Endothelial cell of umbilical vein (primary cell): ENCODE results near the gene AGXT.

Experiments used
- EZH2 ChIP-seq: IDR thresholded peaks from 2 replicates; pipeline ENCODE4 v1.6.1; 2012; ENCODE audit warnings: borderline replicate concordance, low read depth, mild to moderate bottlenecking, moderate library complexity, low read length, inconsistent platforms; ENCODE audit not compliant: severe bottlenecking
- JUN ChIP-seq: IDR thresholded peaks from 2 replicates; pipeline ENCODE4 v1.6.1; 2011; ENCODE audit warnings: borderline replicate concordance, low read depth; ENCODE audit not compliant: insufficient read length, insufficient read depth
- MYC ChIP-seq: IDR thresholded peaks from one replicate; pipeline ENCODE4 v1.6.1; 2011; ENCODE audit warnings: mild to moderate bottlenecking, low read depth, low read length
- POLR2A ChIP-seq: IDR thresholded peaks from 2 replicates; pipeline ENCODE4 v1.6.1; 2012; ENCODE audit warnings: low read depth, mild to moderate bottlenecking, control low read depth, low read length
- POLR2AphosphoS5 ChIP-seq: IDR thresholded peaks from 2 replicates; pipeline ENCODE4 v1.6.1; 2012; ENCODE audit warnings: low read depth, mild to moderate bottlenecking, control low read depth, low read length, moderate library complexity; ENCODE audit not compliant: insufficient read depth
- TF ChIP-seq, protein P1 (sequence below), 2 donors: IDR thresholded peaks; 1 replicate in 1 of 2; 2 replicates in 1 of 2; pipeline ENCODE4 v1.5.1; 2011; ENCODE audit warnings: low read length in 2 of 2, mild to moderate bottlenecking in 2 of 2, moderate library complexity in 2 of 2, control low read depth in 1 of 2, inconsistent platforms in 1 of 2, low read depth in 1 of 2; ENCODE audit not compliant: insufficient read depth in 1 of 2; ENCODE audit errors: extremely low read depth in 1 of 2
- TF ChIP-seq, protein P2 (sequence below): IDR thresholded peaks from 2 replicates; pipeline ENCODE4 v1.6.1; 2011; ENCODE audit not compliant: insufficient read depth, insufficient read length

DNA sequence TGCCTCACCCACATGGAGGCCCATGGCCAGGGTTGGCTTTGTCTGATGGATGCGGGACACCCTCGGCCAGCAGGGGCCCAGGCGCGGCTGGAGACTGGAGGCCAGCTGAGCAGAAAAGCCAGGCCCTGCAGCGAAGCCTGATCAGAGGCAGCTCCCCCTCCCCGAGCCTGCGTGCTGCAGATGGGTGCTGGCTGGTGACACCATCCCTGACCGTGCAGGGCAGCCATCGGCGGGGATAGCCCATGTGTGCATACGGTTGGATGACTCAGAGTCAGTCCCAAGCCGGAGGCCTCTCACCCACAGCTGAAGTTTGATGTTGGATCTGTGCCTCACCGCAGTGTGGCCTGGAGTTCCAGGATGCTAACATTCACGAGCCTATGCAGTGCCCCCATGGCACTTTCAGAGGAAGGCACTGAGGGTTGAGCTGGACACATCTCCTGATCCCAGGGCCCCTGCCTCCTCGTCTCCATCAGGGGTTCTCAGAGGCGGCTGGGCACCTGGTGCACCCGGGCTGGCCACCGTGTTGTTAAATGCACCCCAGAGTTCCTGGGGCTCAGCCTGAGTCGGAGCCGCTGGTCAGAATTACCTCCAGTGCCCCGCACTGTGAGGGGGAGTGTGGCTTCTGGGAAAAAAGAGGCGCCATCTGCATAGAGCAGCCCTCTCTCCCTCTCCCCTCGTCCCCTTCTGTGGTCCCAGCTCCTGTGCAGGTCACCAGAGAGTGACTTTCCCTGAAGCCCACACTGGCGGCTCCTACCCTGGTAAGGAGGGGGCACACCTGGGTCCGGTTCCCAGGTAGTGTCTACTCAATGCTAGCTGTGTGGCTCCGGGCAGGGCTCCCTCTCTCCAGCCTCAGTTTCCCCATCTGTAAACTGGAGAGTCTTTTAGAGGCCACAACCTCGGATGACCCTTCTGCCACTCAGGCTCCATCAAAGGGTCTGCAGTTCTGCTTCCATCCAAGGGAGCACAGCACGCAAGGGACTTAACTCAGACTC lies 29.2 kb upstream of the AGXT start:
- TF ChIP-seq, protein P1, sequence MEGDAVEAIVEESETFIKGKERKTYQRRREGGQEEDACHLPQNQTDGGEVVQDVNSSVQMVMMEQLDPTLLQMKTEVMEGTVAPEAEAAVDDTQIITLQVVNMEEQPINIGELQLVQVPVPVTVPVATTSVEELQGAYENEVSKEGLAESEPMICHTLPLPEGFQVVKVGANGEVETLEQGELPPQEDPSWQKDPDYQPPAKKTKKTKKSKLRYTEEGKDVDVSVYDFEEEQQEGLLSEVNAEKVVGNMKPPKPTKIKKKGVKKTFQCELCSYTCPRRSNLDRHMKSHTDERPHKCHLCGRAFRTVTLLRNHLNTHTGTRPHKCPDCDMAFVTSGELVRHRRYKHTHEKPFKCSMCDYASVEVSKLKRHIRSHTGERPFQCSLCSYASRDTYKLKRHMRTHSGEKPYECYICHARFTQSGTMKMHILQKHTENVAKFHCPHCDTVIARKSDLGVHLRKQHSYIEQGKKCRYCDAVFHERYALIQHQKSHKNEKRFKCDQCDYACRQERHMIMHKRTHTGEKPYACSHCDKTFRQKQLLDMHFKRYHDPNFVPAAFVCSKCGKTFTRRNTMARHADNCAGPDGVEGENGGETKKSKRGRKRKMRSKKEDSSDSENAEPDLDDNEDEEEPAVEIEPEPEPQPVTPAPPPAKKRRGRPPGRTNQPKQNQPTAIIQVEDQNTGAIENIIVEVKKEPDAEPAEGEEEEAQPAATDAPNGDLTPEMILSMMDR (IDR thresholded peaks at IDR 0.05; ENCODE audit: extremely low read depth in 1 of 2, insufficient read depth in 1 of 2, low read depth in 1 of 2, low read length in 2 of 2): no peak
- TF ChIP-seq EZH2 (no peak), POLR2AphosphoS5 (no peak), POLR2A (no peak), JUN (no peak), MYC (no peak)
- TF ChIP-seq, protein P2, sequence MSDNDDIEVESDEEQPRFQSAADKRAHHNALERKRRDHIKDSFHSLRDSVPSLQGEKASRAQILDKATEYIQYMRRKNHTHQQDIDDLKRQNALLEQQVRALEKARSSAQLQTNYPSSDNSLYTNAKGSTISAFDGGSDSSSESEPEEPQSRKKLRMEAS: no peak
